GM12875 (cell line): ENCODE data around the gene LIG1.
"Not testable (repeated sequence)": the region's sequence is repeated elsewhere in the genome, so short reads cannot be mapped to it uniquely, and the experiment has no call there.

Experiments used
- H3K4me3 ChIP-seq: one replicate; pipeline ENCODE4 v1.5.1; 2011; ENCODE audit warnings: low read depth, low read length, control low read depth
- CTCF ChIP-seq: IDR thresholded peaks from 2 replicates; pipeline ENCODE4 v1.5.1; 2011; ENCODE audit warnings: low read depth, mild to moderate bottlenecking, control low read depth, inconsistent platforms, low read length, moderate library complexity, borderline replicate concordance; ENCODE audit not compliant: insufficient read depth

Gene LIG1

GRCh38 chr19:48095612-48096175, 74.5 kb downstream of the LIG1 start:
- no peak for TF ChIP-seq CTCF

GRCh38 chr19:48094855-48095203, 75.3 kb downstream of the LIG1 start:
- TF ChIP-seq CTCF = no peak
- no peak overlapping the region for H3K4me3 ChIP-seq

More at GRCh38 chr19:48095612-48096175, 74.5 kb downstream of the LIG1 start:
- H3K4me3 ChIP-seq = no peak overlapping the region

GRCh38 chr19:48094129-48094854, 75.9 kb downstream of the LIG1 start:
- H3K4me3 ChIP-seq = no peak overlapping the region
- TF ChIP-seq CTCF = no peak

- not testable (repeated sequence) for H3K4me3 ChIP-seq
These were observed 78.9 kb downstream of the LIG1 start for GRCh38 chr19:48091111-48091718.

- no peak overlapping the region for H3K4me3 ChIP-seq
- TF ChIP-seq CTCF = no peak
These were observed 79.8 kb downstream of the LIG1 start for GRCh38 chr19:48090281-48090802.

- not testable (repeated sequence) for H3K4me3 ChIP-seq
These were observed 81.2 kb downstream of the LIG1 start for GRCh38 chr19:48088991-48089390.

GRCh38 chr19:48085904-48086864, 84.0 kb downstream of the LIG1 start:
- H3K4me3 ChIP-seq = no peak overlapping the region
- TF ChIP-seq CTCF = 0 out of 2 replicates have a peak, but pooled peaks have one; percentile 2
